Sigmoid colon (tissue), 7 donors: ENCODE data around the gene PRIMA1. TPM values are rescaled to one million over a fixed set of nuclear protein-coding genes. Genes with fewer than 3 reads are reported as not detected.

Source experiments
- DNase-seq: peaks from one replicate; pipeline ENCODE4 v3.0.0-alpha.2; 2019
- H3K27ac ChIP-seq, 4 donors: fragments of 200-600 bp; sonication (generic); one replicate each; pipeline ENCODE4 v1.5.1; 2016 to 2019; ENCODE audit warnings: mild to moderate bottlenecking in 1 of 4
- H3K27me3 ChIP-seq, 3 donors: fragments of 200-600 bp; sonication (generic); one replicate each; pipeline ENCODE4 v1.5.1; 2019; ENCODE audit warnings: mild to moderate bottlenecking in 1 of 3
- H3K36me3 ChIP-seq, 4 donors: fragments of 200-600 bp; sonication (generic); one replicate each; pipeline ENCODE4 v1.5.1; 2016 to 2019
- H3K4me1 ChIP-seq, 4 donors: fragments of 200-600 bp; sonication (generic); one replicate each; pipeline ENCODE4 v1.5.1; 2017 to 2019
- H3K4me3 ChIP-seq, 4 donors: fragments of 200-600 bp; sonication (generic); one replicate each; pipeline ENCODE4 v1.5.1; 2017 to 2019; ENCODE audit warnings: mild to moderate bottlenecking in 2 of 4, moderate library complexity in 1 of 4
- H3K9me3 ChIP-seq, 4 donors: fragments of 200-600 bp in 3 of 4; sonication (generic) in 3 of 4; one replicate each; pipeline versions ENCODE4 v1.5.1 to v1.6.1; 2013 to 2019
- CTCF ChIP-seq, 4 experiments: fragments of 450-650 bp in 3 of 4; fragments of 200-600 bp in 1 of 4; IDR thresholded peaks; one replicate each; pipeline ENCODE4 v1.5.1; 2016 to 2019; ENCODE audit warnings: antibody characterized with exemption in 4 of 4, mild to moderate bottlenecking in 3 of 4, moderate library complexity in 2 of 4
- EP300 ChIP-seq, 4 donors: sonication (generic); formaldehyde crosslinking; IDR thresholded peaks; one replicate each; pipeline ENCODE4 v1.6.1; 2017; ENCODE audit warnings: antibody characterized with exemption in 4 of 4
- POLR2A ChIP-seq, 2 donors: fragments of 450-650 bp; IDR thresholded peaks; one replicate each; pipeline ENCODE4 v1.6.1; 2016; ENCODE audit warnings: antibody characterized with exemption in 2 of 2, mild to moderate bottlenecking in 2 of 2, moderate library complexity in 2 of 2
- POLR2AphosphoS5 ChIP-seq, 4 donors: sonication (generic); formaldehyde crosslinking; IDR thresholded peaks; one replicate each; pipeline ENCODE4 v1.6.1; 2017; ENCODE audit warnings: antibody characterized with exemption in 4 of 4
- WGBS, 2 donors: extraction: QIAGEN DNeasy Blood & Tissue Kit; methylation state at CpG; one replicate each; pipeline ENCODE4 v1.1.7; 2013; 5-methylcytosine and 5-hydroxymethylcytosine counted together
- intact Hi-C: fragments of 100-400 bp; cut with DNase I; formaldehyde crosslinking; loops from one replicate; pipeline ENCODE4 v1.15.1; 2023
- polyA plus RNA-seq, 3 donors: library from polyadenylated mRNA; stranded (reverse); fragments of 200-250 nt; gene quantifications; one replicate each; pipeline ENCODE4 v1.2.3, GENCODE V29; 2013
- total RNA-seq, 4 donors: library from RNA; depleted of rRNA; stranded (reverse); fragments of >200 nt; gene quantifications; one replicate each; pipeline ENCODE4 v1.1.0, GENCODE V29; 2016
- donor health status: healthy with polysubstance abuse.
- donor health status: Bipolar disorder and iron deficiency.
- donor health status: healthy.

The PRIMA1 gene
- total and polyA plus RNA-seq, 7 donors: 0.23 to 21.9 (median 7.6) TPM

- Histone ChIP-seq H3K27me3 (no peaks in the 10 kb centered on the region), H3K36me3 (no peaks in the 10 kb centered on the region), H3K9me3 (no peaks in the 10 kb centered on the region), H3K4me3 (no peak overlapping the region), H3K4me1 (no peaks in the 10 kb centered on the region), H3K27ac (no peak overlapping the region)
- no peak for TF ChIP-seq CTCF (IDR thresholded peaks at IDR 0.05)
- TF ChIP-seq POLR2A (IDR thresholded peaks at IDR 0.05): no peak
- TF ChIP-seq POLR2AphosphoS5 (IDR thresholded peaks at IDR 0.05): no peak
- no peak for TF ChIP-seq EP300 (IDR thresholded peaks at IDR 0.05)
- intact Hi-C loops: no loop called here
- WGBS, 2 donors: 79 to 85% methylated on average over 15 of the region's 15 CpGs
- DNase-seq: peak; percentile 33
Measured at GRCh38 chr14:93705513-93706156, 82.7 kb downstream of the PRIMA1 start.

GRCh38 chr14:93703941-93704340 lies 84.3 kb downstream of the PRIMA1 start:
- intact Hi-C loops: no loop called here
- no peak for TF ChIP-seq CTCF (IDR thresholded peaks at IDR 0.05)
- TF ChIP-seq POLR2A (IDR thresholded peaks at IDR 0.05): no peak
- no peak for TF ChIP-seq EP300 (IDR thresholded peaks at IDR 0.05)
- no peak for TF ChIP-seq POLR2AphosphoS5 (IDR thresholded peaks at IDR 0.05)

GRCh38 chr14:93702946-93703345 lies 85.3 kb downstream of the PRIMA1 start:
- Histone ChIP-seq H3K4me3 (no peak overlapping the region), H3K36me3 (no peaks in the 10 kb centered on the region), H3K4me1 (no peaks in the 10 kb centered on the region), H3K9me3 (no peaks in the 10 kb centered on the region), H3K27ac (no peak overlapping the region), H3K27me3 (no peaks in the 10 kb centered on the region)
- WGBS, 2 donors: 72 to 77% methylated on average over 6 of the region's 6 CpGs
- no peak for DNase-seq
- intact Hi-C loops: no loop called here
- no peak for TF ChIP-seq POLR2AphosphoS5 (IDR thresholded peaks at IDR 0.05)
- TF ChIP-seq CTCF (IDR thresholded peaks at IDR 0.05): no peak
- TF ChIP-seq POLR2A (IDR thresholded peaks at IDR 0.05): no peak
- TF ChIP-seq EP300 (IDR thresholded peaks at IDR 0.05): no peak

More at GRCh38 chr14:93703941-93704340, 84.3 kb downstream of the PRIMA1 start:
- Histone ChIP-seq H3K4me1 (no peaks in the 10 kb centered on the region), H3K36me3 (no peaks in the 10 kb centered on the region), H3K9me3 (no peaks in the 10 kb centered on the region), H3K27ac (no peak overlapping the region), H3K27me3 (no peaks in the 10 kb centered on the region), H3K4me3 (no peak overlapping the region)
- WGBS, 2 donors: 81 to 87% methylated on average over 6 of the region's 6 CpGs
- DNase-seq: no peak

- H3K27ac ChIP-seq: no peak overlapping the region
- no peak overlapping the region for H3K4me3 ChIP-seq
- TF ChIP-seq CTCF (IDR thresholded peaks at IDR 0.05) (no peak), EP300 (IDR thresholded peaks at IDR 0.05) (no peak), POLR2AphosphoS5 (IDR thresholded peaks at IDR 0.05) (no peak), POLR2A (IDR thresholded peaks at IDR 0.05) (no peak)
- peaks cover 0 to 4% (median 0%) of the 10 kb centered on the region in 4 donors for H3K9me3 ChIP-seq
- WGBS, 2 donors: 80 to 95% methylated on average over 2 of the region's 2 CpGs
- H3K36me3 ChIP-seq: no peaks in the 10 kb centered on the region
- intact Hi-C loops: no loop called here
- H3K27me3 ChIP-seq: no peaks in the 10 kb centered on the region
- H3K4me1 ChIP-seq: no peaks in the 10 kb centered on the region
- no peak for DNase-seq
Measured at GRCh38 chr14:93701562-93701961, 86.7 kb downstream of the PRIMA1 start.

- Histone ChIP-seq H3K27ac (no peak overlapping the region), H3K9me3 (peaks cover 0 to 4% (median 0%) of the 10 kb centered on the region in 4 donors), H3K36me3 (no peaks in the 10 kb centered on the region), H3K4me1 (no peaks in the 10 kb centered on the region), H3K4me3 (no peak overlapping the region), H3K27me3 (no peaks in the 10 kb centered on the region)
- intact Hi-C loops: no loop called here
- TF ChIP-seq POLR2AphosphoS5 (IDR thresholded peaks at IDR 0.05): no peak
- no peak for TF ChIP-seq EP300 (IDR thresholded peaks at IDR 0.05)
- no peak for TF ChIP-seq CTCF (IDR thresholded peaks at IDR 0.05)
- TF ChIP-seq POLR2A (IDR thresholded peaks at IDR 0.05): no peak
- DNase-seq: no peak
Measured at GRCh38 chr14:93700928-93701327, 87.4 kb downstream of the PRIMA1 start.
